GM10266 (cell line): ENCODE measurements around the gene RELCH.

Experiments used
- DNase-seq: peaks from one replicate; pipeline ENCODE4 v3.0.0; 2012; ENCODE audit errors: extremely low spot score
- CTCF ChIP-seq: IDR thresholded peaks from 2 replicates; pipeline ENCODE4 v1.5.1; 2012; ENCODE audit warnings: mild to moderate bottlenecking, low read depth; ENCODE audit not compliant: control insufficient read depth, insufficient read depth; ENCODE audit errors: missing control alignments

RELCH gene

GRCh38 chr18:62186774-62187542 is at the start of gene RELCH, which contains the start of gene PIGN:
RELCH (plus strand) TSS chr18:62187255; CDS start chr18:62187506, 251 bp downstream.
PIGN (minus strand) TSS chr18:62187056; CDS start chr18:62161353, 25,703 bp downstream.
- DNase-seq, result peak; percentile 91
- no peak for TF ChIP-seq CTCF

DNA sequence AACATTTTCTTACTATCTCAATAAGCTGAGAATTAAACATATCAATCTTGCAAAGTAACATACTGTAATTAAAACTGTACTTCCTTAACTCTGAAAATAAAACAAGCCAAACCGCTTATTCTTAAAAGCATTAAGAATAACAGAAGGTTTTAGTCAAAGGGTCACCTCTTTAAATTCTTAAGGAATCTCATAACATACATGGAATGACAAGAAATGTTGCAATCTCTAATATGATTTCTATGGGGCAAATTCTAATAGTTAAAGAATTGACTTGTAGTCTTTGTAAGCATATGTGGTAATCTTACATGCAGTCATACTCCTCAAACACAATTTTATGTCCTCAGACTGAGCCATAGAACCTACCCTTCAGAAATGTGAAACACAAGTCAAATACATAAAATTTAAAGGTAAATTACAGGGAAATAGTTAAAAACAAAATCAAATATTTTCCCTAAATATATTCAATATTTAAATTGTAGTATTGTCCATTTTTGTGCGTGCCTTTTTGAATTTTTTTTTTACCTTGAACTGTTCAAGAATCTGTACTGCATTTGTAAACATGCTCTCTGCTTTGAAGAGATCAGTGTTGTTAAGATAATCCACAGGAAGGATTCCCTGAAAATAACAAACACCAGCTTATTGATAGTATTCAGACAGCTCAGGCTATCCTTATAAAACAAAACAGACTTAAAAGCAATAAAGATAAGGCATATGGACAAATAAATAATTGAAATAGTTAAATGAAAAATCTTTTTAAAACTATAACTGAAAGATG is 48.4 kb upstream of the RELCH start:
- no peak for TF ChIP-seq CTCF
- DNase-seq, result no peak

GRCh38 chr18:62140259-62140658 is 46.8 kb upstream of the RELCH start:
- TF ChIP-seq CTCF, result no peak
- DNase-seq, result no peak

DNA sequence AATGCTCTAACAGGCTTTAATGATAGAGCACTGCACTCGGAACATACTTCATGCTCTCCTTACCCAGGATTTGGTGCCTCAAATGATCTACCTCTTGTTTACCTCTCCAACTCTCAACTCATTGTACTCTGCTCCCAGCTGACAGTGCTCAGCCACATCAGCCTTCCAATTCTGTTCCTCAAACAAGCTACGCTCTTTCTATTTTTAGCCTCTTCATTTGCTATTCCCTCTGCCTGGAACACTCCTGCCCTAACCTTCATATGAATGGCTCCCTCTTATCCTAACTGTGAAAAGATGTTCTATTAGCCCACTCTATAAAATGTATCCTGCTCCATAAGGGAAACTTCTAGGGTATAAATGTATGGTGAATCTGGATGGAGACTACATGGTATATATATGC is 42.7 kb upstream of the RELCH start:
- DNase-seq, result no peak
- no peak for TF ChIP-seq CTCF

DNA sequence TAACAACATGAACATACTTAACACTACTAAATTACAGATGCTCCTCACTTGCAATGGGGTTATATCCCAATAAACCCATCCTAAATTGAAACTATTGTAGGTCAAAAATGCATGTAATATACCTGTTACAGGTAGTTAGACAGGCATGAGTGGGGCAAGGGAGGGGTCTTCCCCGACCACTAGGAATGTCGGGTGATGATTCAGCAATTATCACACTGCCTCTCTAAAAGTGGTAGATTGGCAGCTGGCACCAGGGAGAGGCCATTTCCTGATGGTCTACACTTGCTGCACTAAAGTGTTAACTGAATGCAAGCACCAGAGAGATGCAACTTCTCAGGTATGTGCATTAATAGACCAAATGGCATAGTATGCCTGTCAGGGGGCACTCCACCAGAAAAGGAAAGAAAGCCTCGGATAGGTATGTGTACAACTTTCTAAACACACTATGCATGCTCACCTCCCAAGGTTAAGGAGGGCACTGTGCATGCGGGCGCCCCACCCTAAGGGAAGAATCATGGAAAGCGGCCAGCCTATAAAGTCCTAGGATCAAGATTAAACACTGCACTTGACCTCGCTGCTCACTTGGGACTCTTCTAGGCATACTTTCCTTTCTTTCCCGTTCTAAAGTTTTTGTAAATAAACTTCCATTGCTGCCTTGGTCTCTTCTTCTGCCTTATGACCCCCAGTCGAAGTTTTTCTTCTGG is 35.8 kb upstream of the RELCH start:
- TF ChIP-seq CTCF, result no peak
- DNase-seq, result no peak

DNA sequence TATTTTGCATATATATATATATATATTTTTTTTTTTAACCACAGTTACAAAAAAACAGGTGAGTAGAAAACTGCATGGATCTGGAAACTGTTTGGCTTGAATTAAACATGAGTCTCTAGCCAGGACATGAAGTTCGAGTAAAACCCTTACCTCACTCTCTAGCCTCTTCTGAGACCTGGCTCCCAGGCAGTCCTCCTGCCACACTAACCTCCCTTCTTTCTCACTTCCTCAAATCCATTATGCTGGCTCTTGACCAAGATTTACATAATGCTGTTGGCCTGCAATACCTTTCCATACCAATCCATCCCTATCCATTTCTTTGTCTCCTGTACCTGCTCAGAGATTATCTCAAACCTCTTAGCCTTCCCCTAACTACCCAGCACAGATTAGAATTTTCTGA is 34.2 kb upstream of the RELCH start:
- TF ChIP-seq CTCF, result no peak
- no peak for DNase-seq
